K562 (cell line): Measurements from ENCODE around the gene EZH1.

Experiments
- CREBBP ChIP-seq: IDR thresholded peaks from one replicate; pipeline ENCODE4 v1.6.1; 2012; ENCODE audit warnings: low read depth, mild to moderate bottlenecking, control low read depth, inconsistent platforms, low read length
- FOXA3 ChIP-seq, 2 experiments: fragments of 450-650 bp in 1 of 2; sonication (generic) in 1 of 2; formaldehyde crosslinking; IDR thresholded peaks in 1 of 2; conservative IDR thresholded peaks in 1 of 2; 2 replicates each; pipeline versions ENCODE4 v1.4.0 to v1.8.0; 2020 to 2022; ENCODE audit warnings: mild to moderate bottlenecking in 2 of 2, missing genetic modification reagents in 1 of 2
- HDAC2 ChIP-seq: fragments of 450-650 bp; IDR thresholded peaks from 2 replicates; pipeline ENCODE4 v1.6.1; 2016; ENCODE audit warnings: mild to moderate bottlenecking
- MAFK ChIP-seq: IDR thresholded peaks from 2 replicates; pipeline ENCODE4 v1.6.1; 2011; ENCODE audit warnings: low read length, improper control_type of control experiment
- POLR2A ChIP-seq: fragments of 450-650 bp; conservative IDR thresholded peaks from 2 replicates; pipeline ENCODE4 v1.6.1; 2016
- RCOR1 ChIP-seq, 2 experiments: IDR thresholded peaks; 2 replicates each; pipeline ENCODE4 v1.6.1; 2012; ENCODE audit warnings: low read depth in 2 of 2, low read length in 2 of 2, borderline replicate concordance in 1 of 2, improper control_type of control experiment in 1 of 2
- ZKSCAN3 ChIP-seq: fragments of 250-450 bp; sonication (Bioruptor Pico); IDR thresholded peaks from 2 replicates; pipeline ENCODE4 v1.4.0; 2020
- ZNF764 ChIP-seq: fragments of 250-450 bp; sonication (Bioruptor Pico); IDR thresholded peaks from 2 replicates; pipeline ENCODE4 v1.4.0; 2020; ENCODE audit warnings: low read depth, mild to moderate bottlenecking, moderate library complexity
- ZNF766 ChIP-seq: fragments of 200-800 bp; sonication (Bioruptor generic); conservative IDR thresholded peaks from 2 replicates; pipeline ENCODE4 v1.6.1; 2016; ENCODE audit warnings: missing genetic modification characterization, missing compliant biosample characterization
- TF ChIP-seq, protein P1 (sequence below), 3 experiments: fragments of 200-800 bp in 1 of 3; sonication (Bioruptor generic) in 1 of 3; sonication (generic) in 1 of 3; formaldehyde crosslinking in 1 of 3; IDR thresholded peaks; 2 replicates each; pipeline versions ENCODE4 v1.6.1 to v1.8.0; 2016 to 2022; ENCODE audit warnings: mild to moderate bottlenecking in 2 of 3, missing compliant biosample characterization in 2 of 3, missing genetic modification characterization in 2 of 3, missing genetic modification reagents in 1 of 3
- TF ChIP-seq, protein P2 (sequence below): fragments of 450-650 bp; formaldehyde crosslinking; IDR thresholded peaks from 2 replicates; pipeline ENCODE4 v1.4.0; 2020; ENCODE audit warnings: mild to moderate bottlenecking, mixed read lengths
- TF ChIP-seq, protein P3 (sequence below): sonication (generic); formaldehyde crosslinking; IDR thresholded peaks from 2 replicates; pipeline ENCODE4 v1.8.1; 2023; ENCODE audit warnings: missing genetic modification reagents, mild to moderate bottlenecking, borderline replicate concordance

DNA sequence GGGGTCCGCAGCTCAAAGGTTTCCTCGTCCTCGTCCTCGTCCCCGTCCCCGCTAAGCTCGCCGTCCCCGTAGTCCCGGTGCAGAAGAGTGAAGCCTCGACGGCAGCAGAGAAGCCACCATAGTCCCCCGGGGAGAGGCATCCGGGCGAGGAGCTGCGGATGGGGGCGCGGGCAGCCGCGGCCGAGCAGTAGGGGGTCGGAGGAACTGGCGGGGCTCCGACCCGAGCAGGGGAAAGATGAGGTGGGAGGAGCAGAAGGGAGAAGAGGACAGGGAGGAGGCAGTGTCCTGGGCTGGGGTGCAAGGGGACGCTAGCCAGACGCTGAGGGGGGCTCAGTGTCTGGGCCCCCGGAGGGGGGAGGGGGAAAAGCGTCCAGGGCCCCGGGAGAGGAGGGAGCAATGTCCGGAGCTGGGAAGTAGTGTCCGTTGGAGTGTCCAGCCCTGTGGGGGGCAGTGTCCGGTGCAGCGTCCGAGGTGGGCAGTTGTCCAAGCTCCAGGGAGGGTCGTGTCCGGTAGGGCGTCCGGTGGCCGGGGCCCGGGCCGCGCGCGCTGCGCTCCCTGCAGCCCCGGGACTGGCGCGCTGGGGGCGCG lies 68.3 kb downstream of the EZH1 start, which contains the start of gene PLEKHH3:
- TF ChIP-seq, protein P1, sequence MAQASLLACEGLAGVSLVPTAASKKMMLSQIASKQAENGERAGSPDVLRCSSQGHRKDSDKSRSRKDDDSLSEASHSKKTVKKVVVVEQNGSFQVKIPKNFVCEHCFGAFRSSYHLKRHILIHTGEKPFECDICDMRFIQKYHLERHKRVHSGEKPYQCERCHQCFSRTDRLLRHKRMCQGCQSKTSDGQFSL (CRISPR knock-in tag; IDR thresholded peaks at IDR 0.05) = no peak
- TF ChIP-seq, protein P1 (tag; IDR thresholded peaks at IDR 0.05) = no peak
- TF ChIP-seq ZKSCAN3 (CRISPR knock-in tag) (no peak), MAFK (no peak), CREBBP (no peak), ZNF766 (no peak), FOXA3 (CRISPR knock-in tag; conservative IDR thresholded peaks at IDR 0.05 in 1 of 2, IDR thresholded peaks at IDR 0.05 in 1 of 2) (no peak), HDAC2 (peak; percentile 29; the same call in 1 of the 2 replicates), RCOR1 (IDR thresholded peaks at IDR 0.05; ENCODE audit: borderline replicate concordance in 1 of 2, low read depth in 2 of 2, low read length in 2 of 2) (no peak), POLR2A (peak; percentile 66), ZNF764 (CRISPR knock-in tag) (no peak)
- TF ChIP-seq, protein P2, sequence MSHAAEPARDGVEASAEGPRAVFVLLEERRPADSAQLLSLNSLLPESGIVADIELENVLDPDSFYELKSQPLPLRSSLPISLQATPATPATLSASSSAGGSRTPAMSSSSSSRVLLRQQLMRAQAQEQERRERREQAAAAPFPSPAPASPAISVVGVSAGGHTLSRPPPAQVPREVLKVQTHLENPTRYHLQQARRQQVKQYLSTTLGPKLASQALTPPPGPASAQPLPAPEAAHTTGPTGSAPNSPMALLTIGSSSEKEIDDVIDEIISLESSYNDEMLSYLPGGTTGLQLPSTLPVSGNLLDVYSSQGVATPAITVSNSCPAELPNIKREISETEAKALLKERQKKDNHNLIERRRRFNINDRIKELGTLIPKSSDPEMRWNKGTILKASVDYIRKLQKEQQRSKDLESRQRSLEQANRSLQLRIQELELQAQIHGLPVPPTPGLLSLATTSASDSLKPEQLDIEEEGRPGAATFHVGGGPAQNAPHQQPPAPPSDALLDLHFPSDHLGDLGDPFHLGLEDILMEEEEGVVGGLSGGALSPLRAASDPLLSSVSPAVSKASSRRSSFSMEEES = no peak
- TF ChIP-seq, protein P3, sequence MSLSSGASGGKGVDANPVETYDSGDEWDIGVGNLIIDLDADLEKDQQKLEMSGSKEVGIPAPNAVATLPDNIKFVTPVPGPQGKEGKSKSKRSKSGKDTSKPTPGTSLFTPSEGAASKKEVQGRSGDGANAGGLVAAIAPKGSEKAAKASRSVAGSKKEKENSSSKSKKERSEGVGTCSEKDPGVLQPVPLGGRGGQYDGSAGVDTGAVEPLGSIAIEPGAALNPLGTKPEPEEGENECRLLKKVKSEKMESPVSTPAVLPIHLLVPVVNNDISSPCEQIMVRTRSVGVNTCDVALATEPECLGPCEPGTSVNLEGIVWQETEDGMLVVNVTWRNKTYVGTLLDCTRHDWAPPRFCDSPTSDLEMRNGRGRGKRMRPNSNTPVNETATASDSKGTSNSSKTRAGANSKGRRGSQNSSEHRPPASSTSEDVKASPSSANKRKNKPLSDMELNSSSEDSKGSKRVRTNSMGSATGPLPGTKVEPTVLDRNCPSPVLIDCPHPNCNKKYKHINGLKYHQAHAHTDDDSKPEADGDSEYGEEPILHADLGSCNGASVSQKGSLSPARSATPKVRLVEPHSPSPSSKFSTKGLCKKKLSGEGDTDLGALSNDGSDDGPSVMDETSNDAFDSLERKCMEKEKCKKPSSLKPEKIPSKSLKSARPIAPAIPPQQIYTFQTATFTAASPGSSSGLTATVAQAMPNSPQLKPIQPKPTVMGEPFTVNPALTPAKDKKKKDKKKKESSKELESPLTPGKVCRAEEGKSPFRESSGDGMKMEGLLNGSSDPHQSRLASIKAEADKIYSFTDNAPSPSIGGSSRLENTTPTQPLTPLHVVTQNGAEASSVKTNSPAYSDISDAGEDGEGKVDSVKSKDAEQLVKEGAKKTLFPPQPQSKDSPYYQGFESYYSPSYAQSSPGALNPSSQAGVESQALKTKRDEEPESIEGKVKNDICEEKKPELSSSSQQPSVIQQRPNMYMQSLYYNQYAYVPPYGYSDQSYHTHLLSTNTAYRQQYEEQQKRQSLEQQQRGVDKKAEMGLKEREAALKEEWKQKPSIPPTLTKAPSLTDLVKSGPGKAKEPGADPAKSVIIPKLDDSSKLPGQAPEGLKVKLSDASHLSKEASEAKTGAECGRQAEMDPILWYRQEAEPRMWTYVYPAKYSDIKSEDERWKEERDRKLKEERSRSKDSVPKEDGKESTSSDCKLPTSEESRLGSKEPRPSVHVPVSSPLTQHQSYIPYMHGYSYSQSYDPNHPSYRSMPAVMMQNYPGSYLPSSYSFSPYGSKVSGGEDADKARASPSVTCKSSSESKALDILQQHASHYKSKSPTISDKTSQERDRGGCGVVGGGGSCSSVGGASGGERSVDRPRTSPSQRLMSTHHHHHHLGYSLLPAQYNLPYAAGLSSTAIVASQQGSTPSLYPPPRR (CRISPR knock-in tag) = no peak
